ENCODE data around the gene UBR2. TPM values are rescaled to one million over a fixed set of nuclear protein-coding genes. Genes with fewer than 3 reads are reported as not detected.
"Not testable (repeated sequence)": the region's sequence is repeated elsewhere in the genome, so short reads cannot be mapped to it uniquely, and the experiment has no call there.

UBR2 gene
- total RNA-seq, 2 donors from 2014 or later, result 21.6 to 22.5 TPM

- Histone ChIP-seq H3K36me3 (ENCODE audit: control insufficient read depth, insufficient read depth, low read length) (peaks cover 25% of the 10 kb centered on the region), H3K4me1 (ENCODE audit: control insufficient read depth, insufficient read depth, low read length) (no peaks in the 10 kb centered on the region), H3K27me3 (ENCODE audit: control insufficient read depth, insufficient read depth, low read length, poor library complexity, severe bottlenecking) (no peaks in the 10 kb centered on the region), H3K9me3 (ENCODE audit: control insufficient read depth, low read length) (no peaks in the 10 kb centered on the region), H3K4me3 (ENCODE audit: low read length) (no peak overlapping the region), H3K9ac (ENCODE audit: extremely low read depth, low read length, poor library complexity, severe bottlenecking) (no peak overlapping the region), H3K27ac (ENCODE audit: low read depth, low read length) (no peak overlapping the region)
- no peaks in the 10 kb centered on the region for H3K4me1 Mint-ChIP-seq
- no peaks in the 10 kb centered on the region for H3K27me3 Mint-ChIP-seq (ENCODE audit: insufficient read depth)
- no peak for TF ChIP-seq CTCF (conservative IDR thresholded peaks at IDR 0.05)
- peaks cover 33% of the 10 kb centered on the region for H3K36me3 Mint-ChIP-seq (ENCODE audit: low read depth)
- no peaks in the 10 kb centered on the region for H3K9me3 Mint-ChIP-seq
- H3K4me3 Mint-ChIP-seq, result no peak overlapping the region
- no peak overlapping the region for H3K27ac Mint-ChIP-seq
- no peak for DNase-seq
- WGBS, 2 experiments (ENCODE audit: insufficient coverage in 1 of 2, insufficient read length in 1 of 2), result 93 to 100% methylated on average over 1 to 7 of the region's 7 CpGs
Measured at GRCh38 chr6:42571611-42572342, 7.9 kb downstream of the UBR2 start.

DNA sequence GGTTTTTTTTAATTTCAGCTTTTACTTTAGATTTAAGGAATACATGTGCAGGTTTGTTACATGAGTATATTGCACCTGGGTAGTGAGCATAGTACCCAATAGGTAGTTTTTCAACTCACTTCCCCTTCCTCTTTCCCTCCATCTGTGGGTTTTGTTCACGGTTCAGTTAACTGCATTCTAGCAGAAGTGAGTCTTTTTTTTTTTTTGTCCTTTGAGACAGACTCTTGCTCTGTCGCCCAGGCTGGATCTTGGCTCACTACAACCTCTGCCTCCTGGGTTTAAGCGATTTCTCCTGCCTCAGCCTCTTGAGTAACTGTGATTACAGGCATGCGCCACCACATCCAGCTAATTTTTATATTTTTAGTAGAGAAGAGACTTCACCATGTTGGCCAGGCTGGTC lies 8.7 kb downstream of the UBR2 start:
- no peak overlapping the region for H3K27ac Mint-ChIP-seq
- TF ChIP-seq CTCF (conservative IDR thresholded peaks at IDR 0.05), result no peak
- no peak overlapping the region for H3K27ac ChIP-seq (ENCODE audit: low read depth, low read length)
- no peaks in the 10 kb centered on the region for H3K4me1 ChIP-seq (ENCODE audit: control insufficient read depth, insufficient read depth, low read length)
- 73 to 93% methylated on average over 3 to 4 of the region's 4 CpGs for WGBS, 2 experiments (ENCODE audit: insufficient coverage in 1 of 2, insufficient read length in 1 of 2)
- H3K27me3 Mint-ChIP-seq (ENCODE audit: insufficient read depth), result no peaks in the 10 kb centered on the region
- no peak overlapping the region for H3K9ac ChIP-seq (ENCODE audit: extremely low read depth, low read length, poor library complexity, severe bottlenecking)
- H3K36me3 ChIP-seq (ENCODE audit: control insufficient read depth, insufficient read depth, low read length), result peaks cover 26% of the 10 kb centered on the region
- H3K4me1 Mint-ChIP-seq, result no peaks in the 10 kb centered on the region
- H3K4me3 Mint-ChIP-seq, result no peak overlapping the region
- DNase-seq, result no peak
- H3K27me3 ChIP-seq (ENCODE audit: control insufficient read depth, insufficient read depth, low read length, poor library complexity, severe bottlenecking), result no peaks in the 10 kb centered on the region
- no peaks in the 10 kb centered on the region for H3K9me3 Mint-ChIP-seq
- no peak overlapping the region for H3K4me3 ChIP-seq (ENCODE audit: low read length)
- peaks cover 28% of the 10 kb centered on the region for H3K36me3 Mint-ChIP-seq (ENCODE audit: low read depth)
- H3K9me3 ChIP-seq (ENCODE audit: control insufficient read depth, low read length), result no peaks in the 10 kb centered on the region

- not testable (repeated sequence) for DNase-seq; H3K9ac ChIP-seq (ENCODE audit: extremely low read depth, low read length, poor library complexity, severe bottlenecking); H3K27me3 ChIP-seq (ENCODE audit: control insufficient read depth, insufficient read depth, low read length, poor library complexity, severe bottlenecking); H3K4me3 Mint-ChIP-seq; H3K27ac Mint-ChIP-seq; H3K27ac ChIP-seq (ENCODE audit: low read depth, low read length); H3K27me3 Mint-ChIP-seq (ENCODE audit: insufficient read depth); H3K9me3 ChIP-seq (ENCODE audit: control insufficient read depth, low read length); H3K4me1 Mint-ChIP-seq; H3K4me1 ChIP-seq (ENCODE audit: control insufficient read depth, insufficient read depth, low read length); H3K9me3 Mint-ChIP-seq; H3K4me3 ChIP-seq (ENCODE audit: low read length)
- 85 to 94% methylated on average over 5 to 7 of the region's 7 CpGs for WGBS, 2 experiments (ENCODE audit: insufficient coverage in 1 of 2, insufficient read length in 1 of 2)
- H3K36me3 Mint-ChIP-seq (ENCODE audit: low read depth), result peaks cover 40% of the 10 kb centered on the region
- peaks cover 34% of the 10 kb centered on the region for H3K36me3 ChIP-seq (ENCODE audit: control insufficient read depth, insufficient read depth, low read length)
Measured at GRCh38 chr6:42576538-42576937, 12.7 kb downstream of the UBR2 start.

GRCh38 chr6:42598300-42598699 lies 34.5 kb downstream of the UBR2 start:
- no peak overlapping the region for H3K27ac Mint-ChIP-seq
- H3K27ac ChIP-seq (ENCODE audit: low read depth, low read length), result no peak overlapping the region
- H3K4me3 ChIP-seq (ENCODE audit: low read length), result no peak overlapping the region
- 100% methylated on average over 1 of the region's 2 CpGs for WGBS, 2 experiments (ENCODE audit: insufficient coverage in 1 of 2, insufficient read length in 1 of 2)
- H3K9me3 Mint-ChIP-seq, result no peaks in the 10 kb centered on the region
- H3K9me3 ChIP-seq (ENCODE audit: control insufficient read depth, low read length), result no peaks in the 10 kb centered on the region
- H3K36me3 Mint-ChIP-seq (ENCODE audit: low read depth), result peaks cover 32% of the 10 kb centered on the region
- DNase-seq, result no peak
- H3K4me1 ChIP-seq (ENCODE audit: control insufficient read depth, insufficient read depth, low read length), result no peaks in the 10 kb centered on the region
- no peak overlapping the region for H3K4me3 Mint-ChIP-seq
- H3K27me3 ChIP-seq (ENCODE audit: control insufficient read depth, insufficient read depth, low read length, poor library complexity, severe bottlenecking), result no peaks in the 10 kb centered on the region
- H3K4me1 Mint-ChIP-seq, result no peaks in the 10 kb centered on the region
- H3K36me3 ChIP-seq (ENCODE audit: control insufficient read depth, insufficient read depth, low read length), result peaks cover 51% of the 10 kb centered on the region
- no peaks in the 10 kb centered on the region for H3K27me3 Mint-ChIP-seq (ENCODE audit: insufficient read depth)
- no peak overlapping the region for H3K9ac ChIP-seq (ENCODE audit: extremely low read depth, low read length, poor library complexity, severe bottlenecking)
- TF ChIP-seq CTCF (conservative IDR thresholded peaks at IDR 0.05), result no peak

Data from endodermal cell (in vitro differentiated cells).